Sigmoid colon (tissue), 4 donors: ENCODE results near the gene SYNDIG1.

Source experiments
- POLR2A ChIP-seq, 2 donors: fragments of 450-650 bp; IDR thresholded peaks; one replicate each; pipeline ENCODE4 v1.6.1; 2016; ENCODE audit warnings: antibody characterized with exemption in 2 of 2, mild to moderate bottlenecking in 2 of 2, moderate library complexity in 2 of 2
- POLR2AphosphoS5 ChIP-seq, 4 donors: sonication (generic); formaldehyde crosslinking; IDR thresholded peaks; one replicate each; pipeline ENCODE4 v1.6.1; 2017; ENCODE audit warnings: antibody characterized with exemption in 4 of 4
- TF ChIP-seq, protein P1 (sequence below), 4 experiments: fragments of 450-650 bp in 3 of 4; fragments of 200-600 bp in 1 of 4; IDR thresholded peaks; one replicate each; pipeline ENCODE4 v1.5.1; 2016 to 2019; ENCODE audit warnings: antibody characterized with exemption in 4 of 4, mild to moderate bottlenecking in 3 of 4, moderate library complexity in 2 of 4

DNA sequence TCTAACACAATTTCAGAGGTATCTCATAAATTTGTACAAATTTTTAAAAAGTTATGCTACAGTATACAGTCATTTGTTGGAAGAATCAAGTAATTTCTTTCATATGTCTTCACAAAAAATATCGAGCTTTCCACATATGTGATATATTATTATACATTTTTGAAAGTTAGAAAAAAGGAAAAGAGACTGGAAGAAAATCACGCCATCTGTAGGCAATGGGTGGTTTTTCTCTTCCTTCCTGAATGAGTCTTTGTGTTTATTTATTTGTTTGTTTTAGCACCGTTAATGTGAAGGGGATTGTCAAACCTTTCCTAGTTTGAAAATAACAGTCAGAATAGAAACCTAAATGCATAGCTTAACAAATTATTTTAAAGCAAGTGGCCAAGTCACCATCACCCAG is 130.6 kb downstream of the SYNDIG1 start:
- no peak for TF ChIP-seq POLR2A (IDR thresholded peaks at IDR 0.05)
- TF ChIP-seq, protein P1, sequence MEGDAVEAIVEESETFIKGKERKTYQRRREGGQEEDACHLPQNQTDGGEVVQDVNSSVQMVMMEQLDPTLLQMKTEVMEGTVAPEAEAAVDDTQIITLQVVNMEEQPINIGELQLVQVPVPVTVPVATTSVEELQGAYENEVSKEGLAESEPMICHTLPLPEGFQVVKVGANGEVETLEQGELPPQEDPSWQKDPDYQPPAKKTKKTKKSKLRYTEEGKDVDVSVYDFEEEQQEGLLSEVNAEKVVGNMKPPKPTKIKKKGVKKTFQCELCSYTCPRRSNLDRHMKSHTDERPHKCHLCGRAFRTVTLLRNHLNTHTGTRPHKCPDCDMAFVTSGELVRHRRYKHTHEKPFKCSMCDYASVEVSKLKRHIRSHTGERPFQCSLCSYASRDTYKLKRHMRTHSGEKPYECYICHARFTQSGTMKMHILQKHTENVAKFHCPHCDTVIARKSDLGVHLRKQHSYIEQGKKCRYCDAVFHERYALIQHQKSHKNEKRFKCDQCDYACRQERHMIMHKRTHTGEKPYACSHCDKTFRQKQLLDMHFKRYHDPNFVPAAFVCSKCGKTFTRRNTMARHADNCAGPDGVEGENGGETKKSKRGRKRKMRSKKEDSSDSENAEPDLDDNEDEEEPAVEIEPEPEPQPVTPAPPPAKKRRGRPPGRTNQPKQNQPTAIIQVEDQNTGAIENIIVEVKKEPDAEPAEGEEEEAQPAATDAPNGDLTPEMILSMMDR (IDR thresholded peaks at IDR 0.05), result no peak
- no peak for TF ChIP-seq POLR2AphosphoS5 (IDR thresholded peaks at IDR 0.05)
